NT2/D1 (cell line): ENCODE measurements around the gene COL9A2.

Experiments used
- SUZ12 ChIP-seq: IDR thresholded peaks from 2 replicates; pipeline ENCODE4 v1.6.1; 2011; ENCODE audit not compliant: insufficient read length, insufficient read depth; ENCODE audit errors: extremely low read depth
- YY1 ChIP-seq: IDR thresholded peaks from 2 replicates; pipeline ENCODE4 v1.6.1; 2011; ENCODE audit not compliant: insufficient read length, insufficient read depth
- ZNF274 ChIP-seq: IDR thresholded peaks from 2 replicates; pipeline ENCODE4 v1.6.1; 2011; ENCODE audit warnings: mild to moderate bottlenecking, low read depth, low read length

DNA sequence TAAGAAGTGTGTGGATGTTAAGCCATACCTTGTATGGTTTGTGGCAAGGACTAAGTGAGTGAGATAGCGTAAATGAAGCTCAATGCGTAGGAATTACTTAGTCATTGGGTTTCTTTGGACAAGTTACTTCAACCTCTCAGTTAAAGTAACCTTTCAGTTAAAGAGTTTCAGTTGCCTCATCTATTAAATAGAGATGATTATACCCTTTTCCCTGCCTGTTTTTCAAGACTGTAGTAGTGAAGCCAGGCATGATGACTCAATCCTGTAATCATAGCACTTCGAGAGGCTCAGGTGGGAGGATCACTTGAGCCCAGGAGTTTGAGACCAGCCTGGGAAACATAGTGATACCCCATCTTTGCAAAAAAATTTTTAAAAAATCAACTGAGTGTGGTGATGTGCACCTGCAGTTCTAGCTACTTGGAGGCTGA, 52.7 kb downstream of the COL9A2 start:
- TF ChIP-seq ZNF274, result no peak
- TF ChIP-seq YY1, result no peak
- no peak for TF ChIP-seq SUZ12
